ENCODE measurements around the gene PCGF2.

DNA sequence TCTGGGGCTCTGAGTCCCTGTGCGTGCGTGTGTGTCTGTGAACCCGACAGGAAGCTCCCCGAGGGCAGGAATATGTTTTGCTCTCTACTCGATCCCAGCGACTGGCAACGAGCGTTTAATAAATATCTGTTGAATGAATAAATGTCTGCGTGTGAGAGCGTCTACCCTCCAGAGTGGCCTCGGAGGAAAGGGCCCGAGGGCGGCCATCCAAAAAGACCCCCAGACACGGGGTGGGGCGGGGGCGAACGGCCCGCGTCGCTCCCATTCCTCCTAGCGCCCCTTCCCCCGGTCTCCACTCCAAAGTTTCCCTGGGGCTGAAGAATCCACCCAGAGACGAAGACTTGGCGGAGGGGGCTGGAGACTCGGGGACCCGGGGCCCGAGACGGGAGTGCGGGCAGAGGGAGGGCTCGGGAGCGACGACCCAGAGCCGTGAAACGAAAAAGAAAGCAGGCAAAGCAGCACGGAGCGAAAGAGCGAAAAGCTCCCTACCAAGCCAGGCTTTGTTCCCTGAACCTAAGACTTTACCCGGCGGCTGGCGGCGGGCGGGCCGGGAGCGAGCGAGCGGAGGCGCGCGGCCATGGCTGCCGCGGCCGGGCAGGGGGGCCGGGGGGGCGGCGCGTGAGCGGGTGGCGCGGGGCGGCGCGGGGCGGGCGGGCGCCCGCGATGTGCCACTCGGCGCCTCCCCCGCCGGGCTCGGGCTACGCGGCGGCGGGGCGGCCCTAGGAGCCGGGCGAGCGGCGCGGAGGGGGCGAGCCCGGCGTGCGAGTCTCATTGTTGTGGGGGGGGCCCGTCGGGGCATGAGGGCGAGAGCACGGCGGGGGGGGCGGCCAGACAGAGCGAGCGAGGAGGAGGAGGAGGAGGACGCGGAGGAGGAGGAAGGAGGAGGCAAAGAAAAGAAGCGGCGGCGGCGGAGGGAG, 43.3 kb downstream of the PCGF2 start, which contains the start of gene MLLT6:
- TF ChIP-seq, protein P1, sequence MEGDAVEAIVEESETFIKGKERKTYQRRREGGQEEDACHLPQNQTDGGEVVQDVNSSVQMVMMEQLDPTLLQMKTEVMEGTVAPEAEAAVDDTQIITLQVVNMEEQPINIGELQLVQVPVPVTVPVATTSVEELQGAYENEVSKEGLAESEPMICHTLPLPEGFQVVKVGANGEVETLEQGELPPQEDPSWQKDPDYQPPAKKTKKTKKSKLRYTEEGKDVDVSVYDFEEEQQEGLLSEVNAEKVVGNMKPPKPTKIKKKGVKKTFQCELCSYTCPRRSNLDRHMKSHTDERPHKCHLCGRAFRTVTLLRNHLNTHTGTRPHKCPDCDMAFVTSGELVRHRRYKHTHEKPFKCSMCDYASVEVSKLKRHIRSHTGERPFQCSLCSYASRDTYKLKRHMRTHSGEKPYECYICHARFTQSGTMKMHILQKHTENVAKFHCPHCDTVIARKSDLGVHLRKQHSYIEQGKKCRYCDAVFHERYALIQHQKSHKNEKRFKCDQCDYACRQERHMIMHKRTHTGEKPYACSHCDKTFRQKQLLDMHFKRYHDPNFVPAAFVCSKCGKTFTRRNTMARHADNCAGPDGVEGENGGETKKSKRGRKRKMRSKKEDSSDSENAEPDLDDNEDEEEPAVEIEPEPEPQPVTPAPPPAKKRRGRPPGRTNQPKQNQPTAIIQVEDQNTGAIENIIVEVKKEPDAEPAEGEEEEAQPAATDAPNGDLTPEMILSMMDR (IDR thresholded peaks at IDR 0.05) = no peak
- no peak for TF ChIP-seq POLR2A (IDR thresholded peaks at IDR 0.05)
